Endometrial microvascular endothelial cells (primary cell): ENCODE data around the gene LIPC. TPM values are rescaled to one million over a fixed set of nuclear protein-coding genes. Genes with fewer than 3 reads are reported as not detected.

ENCODE experiments used
- in situ Hi-C: cut with HindIII; loops from 2 replicates; pipeline ENCODE4 v1.10.0; 2017; ENCODE audit warnings: low sequenced_read_pairs, low pct_unique_long_range_greater_than_20kb; ENCODE audit errors: inconsistent ontology term
- total RNA-seq: library from RNA; depleted of rRNA; stranded (reverse); fragments of >200 nt; gene quantifications from one replicate; pipeline ENCODE4 v1.2.3, GENCODE V29; 2015; ENCODE audit errors: inconsistent ontology term

LIPC gene
- total RNA-seq, 1 donor from 2014 or later: not detected

GRCh38 chr15:58503139-58504027, 71.6 kb downstream of the LIPC start:
- in situ Hi-C loops: no loop called here

- in situ Hi-C loops: no loop called here
Measured at GRCh38 chr15:58504674-58505234, 73.0 kb downstream of the LIPC start.

- in situ Hi-C loops: no loop called here
Measured at GRCh38 chr15:58505581-58505980, 73.8 kb downstream of the LIPC start.

GRCh38 chr15:58506064-58506490, 74.3 kb downstream of the LIPC start:
- in situ Hi-C loops: no loop called here

- in situ Hi-C loops: no loop called here
Measured at GRCh38 chr15:58506783-58507668, 75.2 kb downstream of the LIPC start.

GRCh38 chr15:58509556-58509955, 77.8 kb downstream of the LIPC start:
- in situ Hi-C loops: no loop called here

- in situ Hi-C loops: no loop called here
Measured at GRCh38 chr15:58510715-58511598, 79.2 kb downstream of the LIPC start.

GRCh38 chr15:58511599-58511987, 79.8 kb downstream of the LIPC start:
- in situ Hi-C loops: no loop called here

GRCh38 chr15:58512522-58512921, 80.7 kb downstream of the LIPC start:
- in situ Hi-C loops: no loop called here

GRCh38 chr15:58513008-58513407, 81.2 kb downstream of the LIPC start:
- in situ Hi-C loops: no loop called here

- in situ Hi-C loops: no loop called here
Measured at GRCh38 chr15:58513726-58514336, 82.0 kb downstream of the LIPC start.

GRCh38 chr15:58515807-58516206, 84.0 kb downstream of the LIPC start:
- in situ Hi-C loops: no loop called here

GRCh38 chr15:58517252-58517681, 85.5 kb downstream of the LIPC start:
- in situ Hi-C loops: no loop called here

GRCh38 chr15:58517682-58518525, 86.1 kb downstream of the LIPC start:
- in situ Hi-C loops: no loop called here

GRCh38 chr15:58518626-58519025, 86.8 kb downstream of the LIPC start:
- in situ Hi-C loops: no loop called here

- in situ Hi-C loops: no loop called here
Measured at GRCh38 chr15:58519516-58519915, 87.7 kb downstream of the LIPC start.

GRCh38 chr15:58520464-58520863, 88.7 kb downstream of the LIPC start:
- in situ Hi-C loops: no loop called here
